Activated naive CD4-positive, alpha-beta T cell treated with anti-CD3 and anti-CD28 coated beads, Interleukin-2, amount 10 ng/mL, durations not matched to agents 7 days and 5 days (primary cell): ENCODE results near the gene WSB2.
"Not testable (repeated sequence)": the region's sequence is repeated elsewhere in the genome, so short reads cannot be mapped to it uniquely, and the experiment has no call there.

ENCODE experiments used
- CTCF ChIA-PET: fragments of 350-600 bp; sonication (Branson Sonifier 250); formaldehyde crosslinking; loops from one replicate; lab custom pipeline; 2021; ENCODE audit warnings: antibody characterized with exemption; lab: Charles Lee
- DNase-seq: peaks from one replicate; pipeline ENCODE4 v3.0.0-alpha.2; 2020
- H3K27ac Mint-ChIP-seq: one replicate; pipeline ENCODE4 v1.8.0; 2021; ENCODE audit warnings: mild to moderate bottlenecking, moderate library complexity, mixed read lengths
- H3K27me3 Mint-ChIP-seq: one replicate; pipeline ENCODE4 v1.8.0; 2021; ENCODE audit warnings: mild to moderate bottlenecking, mixed read lengths
- H3K36me3 Mint-ChIP-seq: one replicate; pipeline ENCODE4 v1.8.0; 2021; ENCODE audit warnings: mixed read lengths
- H3K4me1 Mint-ChIP-seq: one replicate; pipeline ENCODE4 v1.8.0; 2021; ENCODE audit warnings: mixed read lengths
- H3K4me3 Mint-ChIP-seq: one replicate; pipeline ENCODE4 v1.8.0; 2021; ENCODE audit warnings: mild to moderate bottlenecking, moderate library complexity, mixed read lengths
- H3K9me3 Mint-ChIP-seq: one replicate; pipeline ENCODE4 v1.8.0; 2021; ENCODE audit warnings: mixed read lengths

WSB2 gene

GRCh38 chr12:118081521-118081920 lies 20.5 kb upstream of the WSB2 start:
- H3K9me3 Mint-ChIP-seq, CTCF ChIA-PET, H3K27ac Mint-ChIP-seq, H3K36me3 Mint-ChIP-seq, H3K4me3 Mint-ChIP-seq, H3K27me3 Mint-ChIP-seq, DNase-seq, H3K4me1 Mint-ChIP-seq: not testable (repeated sequence)

GRCh38 chr12:118073768-118074167 lies 12.8 kb upstream of the WSB2 start:
- no peak overlapping the region for H3K27ac Mint-ChIP-seq
- no peaks in the 10 kb centered on the region for H3K9me3 Mint-ChIP-seq
- H3K36me3 Mint-ChIP-seq: no peaks in the 10 kb centered on the region

GRCh38 chr12:118070650-118071049 lies 9.7 kb upstream of the WSB2 start:
- Mint-ChIP-seq H3K27ac (no peak overlapping the region), H3K27me3 (peaks cover 25% of the 10 kb centered on the region), H3K4me1 (peaks cover 27% of the 10 kb centered on the region), H3K9me3 (no peaks in the 10 kb centered on the region), H3K36me3 (peaks cover 1% of the 10 kb centered on the region), H3K4me3 (no peak overlapping the region)
- CTCF ChIA-PET: no interaction called here
- no peak for DNase-seq

More at GRCh38 chr12:118073768-118074167, 12.8 kb upstream of the WSB2 start:
- CTCF ChIA-PET: interaction anchor here (0.6 kb wide), 1 partner anchor 197 kb away, joined by 4 read pairs; no protein-coding TSS in a partner anchor
- H3K4me3 Mint-ChIP-seq: no peak overlapping the region
- no peaks in the 10 kb centered on the region for H3K27me3 Mint-ChIP-seq
- DNase-seq: no peak
- no peaks in the 10 kb centered on the region for H3K4me1 Mint-ChIP-seq

GRCh38 chr12:118068445-118068844 lies 7.5 kb upstream of the WSB2 start:
- DNase-seq: no peak
- CTCF ChIA-PET: interaction anchor here (0.6 kb wide), 1 partner anchor 10 kb away, joined by 3 read pairs; no protein-coding TSS in a partner anchor
- Mint-ChIP-seq H3K27ac (no peak overlapping the region), H3K4me3 (no peak overlapping the region), H3K36me3 (peaks cover 3% of the 10 kb centered on the region), H3K4me1 (peaks cover 49% of the 10 kb centered on the region), H3K27me3 (peaks cover 25% of the 10 kb centered on the region), H3K9me3 (no peaks in the 10 kb centered on the region)

DNA sequence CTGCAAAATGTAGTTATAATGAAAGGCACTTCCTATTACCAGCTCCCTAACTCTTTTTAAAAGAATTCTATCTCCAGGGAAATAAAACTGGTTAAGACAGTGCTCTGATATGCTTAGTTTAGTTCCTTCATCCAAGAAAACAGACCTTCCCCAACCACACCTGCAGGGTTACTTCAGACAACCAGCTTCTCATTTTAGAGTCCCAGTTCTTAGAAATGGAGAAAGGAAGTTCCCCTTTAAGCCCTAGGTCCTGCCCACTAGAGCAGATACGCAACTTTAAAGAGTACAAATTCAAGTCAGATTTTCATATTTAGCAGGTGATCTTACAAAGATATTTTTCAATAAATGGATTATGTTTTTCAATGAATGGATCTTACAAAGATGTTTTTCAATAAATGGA lies 4.4 kb upstream of the WSB2 start:
- no peaks in the 10 kb centered on the region for H3K9me3 Mint-ChIP-seq
- peaks cover 25% of the 10 kb centered on the region for H3K27me3 Mint-ChIP-seq
- H3K27ac Mint-ChIP-seq: peak overlapping the region; percentile 85
- H3K4me3 Mint-ChIP-seq: peak overlapping the region; percentile 96
- no peak for DNase-seq
- peaks cover 61% of the 10 kb centered on the region for H3K4me1 Mint-ChIP-seq
- peaks cover 3% of the 10 kb centered on the region for H3K36me3 Mint-ChIP-seq
- CTCF ChIA-PET: interaction anchor here (1.1 to 3.6 kb wide), 4 partner anchors 9 to 311 kb away, joined by 3 to 10 read pairs (median 8); partner anchors contain the start of gene SUDS3

GRCh38 chr12:118064608-118065007 lies 3.6 kb upstream of the WSB2 start:
- peaks cover 25% of the 10 kb centered on the region for H3K27me3 Mint-ChIP-seq
- peaks cover 69% of the 10 kb centered on the region for H3K4me1 Mint-ChIP-seq
- no peaks in the 10 kb centered on the region for H3K9me3 Mint-ChIP-seq
- peak; percentile 40 for DNase-seq
- peak overlapping the region; percentile 85 for H3K27ac Mint-ChIP-seq
- H3K4me3 Mint-ChIP-seq: peak overlapping the region; percentile 96
- H3K36me3 Mint-ChIP-seq: peaks cover 3% of the 10 kb centered on the region
- CTCF ChIA-PET: interaction anchor here (1.1 to 3.6 kb wide), 5 partner anchors 8 to 312 kb away, joined by 3 to 10 read pairs (median 9); partner anchors contain the start of gene SUDS3

GRCh38 chr12:118063576-118064391 lies 2.8 kb upstream of the WSB2 start:
- CTCF ChIA-PET: interaction anchor here (0.7 to 3.6 kb wide), 8 partner anchors 8 to 312 kb away, joined by 3 to 10 read pairs (median 6); partner anchors contain the start of gene SUDS3
- H3K4me1 Mint-ChIP-seq: peaks cover 75% of the 10 kb centered on the region
- H3K27ac Mint-ChIP-seq: peak overlapping the region; percentile 85
- peaks cover 4% of the 10 kb centered on the region for H3K36me3 Mint-ChIP-seq
- no peak for DNase-seq
- H3K27me3 Mint-ChIP-seq: peaks cover 25% of the 10 kb centered on the region
- H3K4me3 Mint-ChIP-seq: peak overlapping the region; percentile 96
- H3K9me3 Mint-ChIP-seq: no peaks in the 10 kb centered on the region

DNA sequence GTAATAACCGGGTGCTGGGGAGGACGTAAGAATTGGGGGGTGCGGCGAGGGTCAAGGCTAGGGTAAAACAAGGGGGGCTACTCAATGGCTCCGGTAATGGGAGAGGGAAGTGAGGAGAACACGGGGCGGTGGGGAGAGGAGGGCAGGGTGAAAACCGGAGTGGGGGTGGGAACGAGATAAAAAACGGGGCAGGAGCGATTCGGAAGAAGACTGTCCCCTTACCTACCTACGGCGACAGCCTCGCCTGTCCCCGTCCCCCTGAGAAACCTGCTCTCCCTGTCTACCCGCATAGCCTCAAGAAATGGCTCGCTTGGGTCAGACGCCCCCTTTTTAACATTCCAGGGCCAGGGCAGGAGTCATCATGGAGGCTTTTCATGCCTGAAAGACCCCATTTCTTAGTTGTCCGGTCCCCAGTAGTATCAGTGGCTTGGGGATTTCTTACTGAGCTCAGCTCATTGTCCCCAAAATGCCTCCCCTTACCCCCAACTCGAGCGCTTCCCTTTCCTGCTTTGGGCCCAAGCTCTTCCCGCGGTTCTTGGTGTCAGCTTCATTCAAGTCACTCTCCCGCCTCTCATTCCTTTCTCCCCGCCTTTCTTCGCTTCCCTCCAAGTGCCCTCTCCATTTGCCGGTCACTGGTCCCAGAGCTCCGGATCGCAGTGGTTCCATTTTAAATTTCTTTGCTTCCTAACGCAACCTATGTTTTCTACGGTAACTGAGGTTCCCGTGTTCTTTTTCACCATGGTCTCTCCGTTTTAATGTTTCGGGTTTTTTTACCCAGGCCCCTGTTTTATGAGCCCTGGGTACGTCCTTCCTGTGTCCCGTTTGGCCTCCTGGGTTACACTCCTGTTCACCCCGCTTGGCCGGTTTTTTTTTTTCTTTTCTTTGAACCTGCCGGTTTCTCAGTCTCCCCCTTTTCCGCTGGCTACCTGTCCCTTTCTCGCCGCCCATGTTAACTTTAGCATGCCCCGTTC lies 1.2 kb upstream of the WSB2 start:
- CTCF ChIA-PET: interaction anchor here (0.8 kb wide), 1 partner anchor 314 kb away, joined by 4 read pairs; the partner anchor contains the start of gene SUDS3
- Mint-ChIP-seq H3K27ac (peak overlapping the region; percentile 92), H3K9me3 (no peaks in the 10 kb centered on the region), H3K36me3 (peaks cover 6% of the 10 kb centered on the region), H3K27me3 (peaks cover 14% of the 10 kb centered on the region), H3K4me1 (peaks cover 64% of the 10 kb centered on the region), H3K4me3 (peak overlapping the region; percentile 96)
- DNase-seq: peak; percentile 37

DNA sequence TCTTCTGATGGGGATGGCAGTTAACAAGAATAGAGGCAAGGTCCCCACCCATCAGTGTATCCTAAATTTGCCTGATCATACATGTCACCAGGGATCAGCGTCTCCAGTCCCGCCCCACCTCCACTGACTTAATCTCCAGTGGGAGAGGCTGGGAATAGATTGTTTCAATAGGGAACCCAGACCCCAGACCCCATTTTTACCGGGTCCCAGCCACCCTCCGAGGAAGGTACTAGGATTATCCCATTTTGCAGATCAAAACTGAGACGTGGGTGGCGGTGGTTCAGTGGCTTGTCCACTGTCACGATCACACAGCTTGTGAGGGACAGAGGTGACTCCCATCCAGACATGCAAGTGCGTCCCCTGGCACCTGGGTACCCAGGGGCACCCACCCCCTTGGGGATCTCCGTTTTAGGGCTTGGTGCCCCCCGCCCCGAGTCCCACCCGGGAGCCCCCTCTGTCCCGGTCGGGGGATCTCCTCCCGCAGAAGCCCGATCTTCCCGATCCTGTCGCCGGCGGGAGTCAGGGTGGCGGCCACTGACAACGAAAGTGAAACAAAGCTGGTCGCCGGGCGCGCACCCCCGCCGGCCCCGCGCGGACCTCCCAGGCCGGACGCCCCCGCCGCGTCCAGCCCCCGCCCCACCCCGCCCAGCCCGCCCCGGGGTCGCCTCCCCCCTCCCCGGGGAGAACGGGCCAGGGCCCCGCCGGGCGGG lies 523 bp downstream of the WSB2 start:
- H3K9me3 Mint-ChIP-seq: no peaks in the 10 kb centered on the region
- peak overlapping the region; percentile 80 for H3K27ac Mint-ChIP-seq
- H3K36me3 Mint-ChIP-seq: peaks cover 5% of the 10 kb centered on the region
- CTCF ChIA-PET: no interaction called here
- peak overlapping the region; percentile 82 for H3K4me3 Mint-ChIP-seq
- no peaks in the 10 kb centered on the region for H3K27me3 Mint-ChIP-seq
- peaks cover 53% of the 10 kb centered on the region for H3K4me1 Mint-ChIP-seq
- peak; percentile 64 for DNase-seq

- peak overlapping the region; percentile 80 for H3K27ac Mint-ChIP-seq
- peaks cover 47% of the 10 kb centered on the region for H3K4me1 Mint-ChIP-seq
- CTCF ChIA-PET: no interaction called here
- no peaks in the 10 kb centered on the region for H3K27me3 Mint-ChIP-seq
- no peak for DNase-seq
- H3K9me3 Mint-ChIP-seq: no peaks in the 10 kb centered on the region
- peak overlapping the region; percentile 82 for H3K4me3 Mint-ChIP-seq
- H3K36me3 Mint-ChIP-seq: peaks cover 7% of the 10 kb centered on the region
These were observed 1.4 kb downstream of the WSB2 start for GRCh38 chr12:118059341-118060191.

- H3K36me3 Mint-ChIP-seq: peaks cover 7% of the 10 kb centered on the region
- H3K27ac Mint-ChIP-seq: peak overlapping the region; percentile 80
- CTCF ChIA-PET: interaction anchor here (0.8 kb wide), 1 partner anchor 9 kb away, joined by 3 read pairs; no protein-coding TSS in a partner anchor
These were observed 2.1 kb downstream of the WSB2 start for GRCh38 chr12:118058881-118059280.

DNA sequence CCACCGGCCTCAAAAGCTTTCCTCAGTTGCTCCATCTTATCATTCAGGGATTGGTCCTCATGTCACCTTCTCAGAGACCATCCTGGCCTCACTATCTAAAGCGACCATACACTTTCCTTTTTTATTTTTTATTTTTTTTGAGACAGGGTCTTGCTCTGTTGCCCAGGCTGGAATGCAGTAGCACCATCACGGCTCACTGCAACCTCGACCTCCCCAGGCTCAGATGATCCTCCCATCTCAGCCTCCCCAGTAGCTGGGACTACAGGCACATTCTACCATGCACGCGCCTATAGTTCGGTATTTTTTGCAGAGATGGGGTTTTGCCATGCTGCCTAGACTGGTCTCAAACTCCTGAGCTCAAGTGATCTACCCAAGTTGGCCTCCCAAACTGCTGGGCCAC lies 2.8 kb downstream of the WSB2 start:
- Mint-ChIP-seq H3K36me3 (peaks cover 8% of the 10 kb centered on the region), H3K27ac (no peak overlapping the region), H3K27me3 (no peaks in the 10 kb centered on the region), H3K4me1 (peaks cover 34% of the 10 kb centered on the region), H3K4me3 (no peak overlapping the region), H3K9me3 (no peaks in the 10 kb centered on the region)
- DNase-seq: no peak
- CTCF ChIA-PET: interaction anchor here (0.8 to 3.2 kb wide), 2 partner anchors 10 to 184 kb away, joined by 3 to 14 read pairs; no protein-coding TSS in a partner anchor

More at GRCh38 chr12:118058881-118059280, 2.1 kb downstream of the WSB2 start:
- Mint-ChIP-seq H3K9me3 (no peaks in the 10 kb centered on the region), H3K27me3 (no peaks in the 10 kb centered on the region), H3K4me1 (peaks cover 40% of the 10 kb centered on the region), H3K4me3 (peak overlapping the region; percentile 82)
- no peak for DNase-seq
